Measurements from ENCODE around the gene P2RX7.
A peak's percentile ranks its signal among the peaks of the same experiment; 100 is the strongest.
"Not testable (repeated sequence)": the region's sequence is repeated elsewhere in the genome, so short reads cannot be mapped to it uniquely, and the experiment has no call there.

Gene P2RX7

GRCh38 chr12:121135320-121135719 lies 2.6 kb downstream of the P2RX7 start:
- no peak for DNase-seq (ENCODE audit: low read depth)

- no peak for DNase-seq (ENCODE audit: low read depth)
Measured at GRCh38 chr12:121137512-121137911, 4.8 kb downstream of the P2RX7 start.

GRCh38 chr12:121138284-121138683 lies 5.6 kb downstream of the P2RX7 start:
- DNase-seq (ENCODE audit: low read depth): no peak

GRCh38 chr12:121139286-121139685 lies 6.6 kb downstream of the P2RX7 start:
- no peak for DNase-seq (ENCODE audit: low read depth)

GRCh38 chr12:121142171-121142950 lies 9.7 kb downstream of the P2RX7 start:
- DNase-seq (ENCODE audit: low read depth): no peak

- DNase-seq (ENCODE audit: low read depth): no peak
Measured at GRCh38 chr12:121144416-121144914, 11.8 kb downstream of the P2RX7 start.

GRCh38 chr12:121145221-121145620 lies 12.5 kb downstream of the P2RX7 start:
- no peak for DNase-seq (ENCODE audit: low read depth)

- not testable (repeated sequence) for DNase-seq (ENCODE audit: low read depth)
Measured at GRCh38 chr12:121149289-121149688, 16.6 kb downstream of the P2RX7 start.

GRCh38 chr12:121154793-121155375 lies 22.2 kb downstream of the P2RX7 start:
- no peak for DNase-seq (ENCODE audit: low read depth)

GRCh38 chr12:121156365-121156764 lies 23.7 kb downstream of the P2RX7 start:
- no peak for DNase-seq (ENCODE audit: low read depth)

- DNase-seq (ENCODE audit: low read depth): no peak
Measured at GRCh38 chr12:121158085-121158484, 25.4 kb downstream of the P2RX7 start.

GRCh38 chr12:121158728-121159351 lies 26.2 kb downstream of the P2RX7 start:
- not testable (repeated sequence) for DNase-seq (ENCODE audit: low read depth)

GRCh38 chr12:121159467-121160307 lies 27.0 kb downstream of the P2RX7 start:
- no peak for DNase-seq (ENCODE audit: low read depth)

- DNase-seq (ENCODE audit: low read depth): no peak
Measured at GRCh38 chr12:121162384-121162783, 29.7 kb downstream of the P2RX7 start.

GRCh38 chr12:121162985-121163384 lies 30.3 kb downstream of the P2RX7 start:
- no peak for DNase-seq (ENCODE audit: low read depth)

- not testable (repeated sequence) for DNase-seq (ENCODE audit: low read depth)
Measured at GRCh38 chr12:121164839-121165238, 32.2 kb downstream of the P2RX7 start.

- DNase-seq (ENCODE audit: low read depth): no peak
Measured at GRCh38 chr12:121165316-121165715, 32.6 kb downstream of the P2RX7 start.

- no peak for DNase-seq (ENCODE audit: low read depth)
Measured at GRCh38 chr12:121166356-121166755, 33.7 kb downstream of the P2RX7 start.

GRCh38 chr12:121167232-121167820 lies 34.6 kb downstream of the P2RX7 start:
- DNase-seq (ENCODE audit: low read depth): peak; percentile 19

GRCh38 chr12:121167951-121168350 lies 35.3 kb downstream of the P2RX7 start:
- no peak for DNase-seq (ENCODE audit: low read depth)

- DNase-seq (ENCODE audit: low read depth): no peak
Measured at GRCh38 chr12:121170151-121170550, 37.5 kb downstream of the P2RX7 start.
